GM23338 (cell line): ENCODE data around the gene GPATCH1. TPM values are rescaled to one million over a fixed set of nuclear protein-coding genes. Genes with fewer than 3 reads are reported as not detected.
A peak's percentile ranks its signal among the peaks of the same experiment; 100 is the strongest.
"Not testable (repeated sequence)": the region's sequence is repeated elsewhere in the genome, so short reads cannot be mapped to it uniquely, and the experiment has no call there.

ENCODE experiments used
- ATAC-seq: fragments of 200-7000 bp; cut with Tn5 transposase; 3 replicates; pipeline ENCODE4 v1.9.1; 2020
- DNase-seq: peaks from one replicate; pipeline ENCODE4 v3.0.0-alpha.2; 2015; ENCODE audit warnings: low spot score
- H2AFZ ChIP-seq: fragments of 200-600 bp; sonication (generic); 2 replicates; pipeline ENCODE4 v1.8.0; 2016; ENCODE audit warnings: antibody characterized with exemption, mild to moderate bottlenecking, moderate library complexity
- H3F3A ChIP-seq: fragments of 200-600 bp; sonication (generic); replicated peaks from 2 replicates; pipeline ENCODE4 v1.8.0; 2017; ENCODE audit warnings: antibody characterized with exemption, mixed run types, low read depth
- H3K27ac ChIP-seq: fragments of 200-600 bp; sonication (generic); 2 replicates; pipeline ENCODE4 v1.6.1; 2016; ENCODE audit warnings: low read depth
- H3K27me3 ChIP-seq: fragments of 200-600 bp; sonication (generic); 2 replicates; pipeline ENCODE4 v1.8.0; 2016; ENCODE audit warnings: mild to moderate bottlenecking, mixed run types, moderate library complexity; ENCODE audit not compliant: insufficient read depth
- H3K36me3 ChIP-seq: fragments of 200-600 bp; sonication (generic); 2 replicates; pipeline ENCODE4 v1.8.0; 2016; ENCODE audit warnings: mild to moderate bottlenecking; ENCODE audit not compliant: insufficient read depth
- H3K4me1 ChIP-seq: fragments of 200-600 bp; sonication (generic); 2 replicates; pipeline ENCODE4 v1.8.0; 2016; ENCODE audit warnings: mild to moderate bottlenecking, moderate library complexity; ENCODE audit not compliant: insufficient read depth
- H3K4me2 ChIP-seq: fragments of 200-600 bp; sonication (generic); 2 replicates; pipeline ENCODE4 v1.7.1; 2017; ENCODE audit warnings: mixed run types
- H3K4me3 ChIP-seq: fragments of 200-600 bp; sonication (generic); 2 replicates; pipeline ENCODE4 v1.6.1; 2016; ENCODE audit warnings: mixed run types
- H3K79me2 ChIP-seq: fragments of 200-600 bp; sonication (generic); replicated peaks from 2 replicates; pipeline ENCODE4 v1.8.0; 2017; ENCODE audit warnings: mild to moderate bottlenecking; ENCODE audit not compliant: insufficient read depth
- H3K9me2 ChIP-seq: fragments of 200-600 bp; sonication (generic); 2 replicates; pipeline ENCODE4 v1.8.0; 2017; ENCODE audit not compliant: insufficient read depth
- H4K20me1 ChIP-seq: fragments of 200-600 bp; sonication (generic); replicated peaks from 2 replicates; pipeline ENCODE4 v1.8.0; 2017; ENCODE audit warnings: mild to moderate bottlenecking; ENCODE audit not compliant: insufficient read depth
- H3K27ac Mint-ChIP-seq: 2 replicates; pipeline ENCODE4 v1.8.0; 2020; ENCODE audit warnings: inconsistent platforms, mild to moderate bottlenecking, moderate library complexity, mixed read lengths
- H3K27me3 Mint-ChIP-seq: 3 replicates; pipeline ENCODE4 v1.8.0; 2022; ENCODE audit warnings: low read depth, mild to moderate bottlenecking, moderate library complexity, mixed read lengths, inconsistent platforms; ENCODE audit not compliant: insufficient read depth, poor library complexity
- H3K36me3 Mint-ChIP-seq: 3 replicates; pipeline ENCODE4 v1.8.0; 2021; ENCODE audit warnings: low read depth, mild to moderate bottlenecking, inconsistent platforms, moderate library complexity, mixed read lengths
- H3K4me1 Mint-ChIP-seq: 3 replicates; pipeline ENCODE4 v1.8.0; 2020; ENCODE audit warnings: mild to moderate bottlenecking, inconsistent platforms, mixed read lengths
- H3K4me3 Mint-ChIP-seq: 3 replicates; pipeline ENCODE4 v1.8.0; 2021; ENCODE audit warnings: moderate library complexity, mild to moderate bottlenecking, inconsistent platforms, mixed read lengths
- H3K9me3 Mint-ChIP-seq: 3 replicates; pipeline ENCODE4 v1.8.0; 2020; ENCODE audit warnings: moderate library complexity, mild to moderate bottlenecking, inconsistent platforms, mixed read lengths
- CREB1 ChIP-seq: fragments of 250-450 bp; sonication (Bioruptor Pico); IDR thresholded peaks from 2 replicates; pipeline ENCODE4 v1.5.0; 2020; ENCODE audit warnings: low read depth, mild to moderate bottlenecking, moderate library complexity
- EZH2 ChIP-seq: fragments of 200-600 bp; sonication (generic); IDR thresholded peaks from one replicate; pipeline ENCODE4 v1.8.0; 2017; ENCODE audit warnings: antibody characterized with exemption, mild to moderate bottlenecking, low read depth; ENCODE audit not compliant: unreplicated experiment
- JUNB ChIP-seq: IDR thresholded peaks from one replicate; pipeline ENCODE4 v1.6.1; 2016; ENCODE audit warnings: antibody characterized with exemption; ENCODE audit not compliant: unreplicated experiment
- polyA plus RNA-seq: library from polyadenylated mRNA; unstranded; fragments of >200 nt; fragmentation: Nextera tagmentation; extraction: Ambion mirVana; gene quantifications from 2 replicates; pipeline ENCODE4 v1.2.1, GENCODE V29; 2016
- total RNA-seq: library from RNA; depleted of rRNA; stranded (reverse); fragments of >200 nt; shearing (Covaris generic); gene quantifications from 2 replicates; pipeline ENCODE4 v1.2.3, GENCODE V29; 2014
- TF ChIP-seq, protein P1 (sequence below), 2 experiments: fragments of 200-600 bp in 1 of 2; sonication (generic) in 1 of 2; conservative IDR thresholded peaks; 2 replicates each; pipeline versions ENCODE4 v1.5.1 to v1.6.1; 2016 to 2017; ENCODE audit warnings: antibody characterized with exemption in 2 of 2, low read depth in 2 of 2, mild to moderate bottlenecking in 2 of 2, moderate library complexity in 1 of 2
- TF ChIP-seq, protein P2 (sequence below): IDR thresholded peaks from 2 replicates; pipeline ENCODE4 v1.6.1; 2016; ENCODE audit warnings: antibody characterized with exemption

The GPATCH1 gene
- total and polyA plus RNA-seq, 2 experiments from 2014 or later, result 12.0 to 13.6 TPM

DNA sequence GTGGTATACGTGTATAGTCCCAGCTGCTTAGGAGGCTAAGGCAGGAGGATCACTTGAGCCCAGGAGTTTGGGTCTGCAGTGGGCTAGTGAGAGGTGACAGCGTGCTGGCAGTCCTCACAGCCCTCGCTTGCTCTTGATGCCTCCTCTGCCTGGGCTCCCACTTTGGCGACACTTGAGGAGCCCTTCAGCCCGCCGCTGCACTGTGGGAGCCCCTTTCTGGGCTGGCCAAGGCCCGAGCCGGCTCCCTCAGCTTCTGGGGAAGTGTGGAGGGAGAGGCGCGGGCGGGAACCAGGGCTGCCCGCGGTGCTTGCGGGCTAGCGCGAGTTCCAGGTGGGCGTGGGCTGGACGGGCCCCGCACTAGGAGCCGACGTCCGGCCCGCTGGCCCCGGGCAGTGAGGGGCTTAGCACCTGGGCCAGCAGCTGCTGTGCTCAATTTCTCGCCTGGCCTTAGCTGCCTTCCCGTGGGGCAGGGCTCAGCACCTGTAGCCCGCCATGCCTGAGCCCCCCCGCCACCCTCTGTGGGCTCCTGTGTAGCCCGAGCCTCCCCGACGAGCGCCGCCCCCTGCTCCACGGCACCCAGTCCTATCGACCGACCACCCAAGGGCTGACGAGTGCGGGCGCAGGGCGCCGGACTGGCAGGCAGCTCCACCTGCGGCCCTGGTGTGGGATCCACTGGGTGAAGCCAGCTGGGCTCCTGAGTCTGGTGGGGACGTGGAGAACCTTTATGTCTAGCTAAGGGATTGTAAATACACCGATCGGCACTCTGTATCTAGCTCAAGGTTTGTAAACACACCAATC is 44.4 kb upstream of the GPATCH1 start:
- peaks cover 22% of the 10 kb centered on the region for H3K79me2 ChIP-seq
- Mint-ChIP-seq H3K9me3 (peaks cover 17% of the 10 kb centered on the region), H3K36me3 (peaks cover 50% of the 10 kb centered on the region), H3K4me1 (peaks cover 21% of the 10 kb centered on the region)
- not testable (repeated sequence) for H3K27me3 Mint-ChIP-seq, H3K27me3 ChIP-seq, H3K4me3 ChIP-seq, DNase-seq, H2AFZ ChIP-seq, H3K27ac ChIP-seq, ATAC-seq, H3F3A ChIP-seq, H3K4me3 Mint-ChIP-seq, H3K4me1 ChIP-seq, H3K27ac Mint-ChIP-seq, H3K4me2 ChIP-seq, H3K9me2 ChIP-seq, H3K36me3 ChIP-seq, H4K20me1 ChIP-seq

DNA sequence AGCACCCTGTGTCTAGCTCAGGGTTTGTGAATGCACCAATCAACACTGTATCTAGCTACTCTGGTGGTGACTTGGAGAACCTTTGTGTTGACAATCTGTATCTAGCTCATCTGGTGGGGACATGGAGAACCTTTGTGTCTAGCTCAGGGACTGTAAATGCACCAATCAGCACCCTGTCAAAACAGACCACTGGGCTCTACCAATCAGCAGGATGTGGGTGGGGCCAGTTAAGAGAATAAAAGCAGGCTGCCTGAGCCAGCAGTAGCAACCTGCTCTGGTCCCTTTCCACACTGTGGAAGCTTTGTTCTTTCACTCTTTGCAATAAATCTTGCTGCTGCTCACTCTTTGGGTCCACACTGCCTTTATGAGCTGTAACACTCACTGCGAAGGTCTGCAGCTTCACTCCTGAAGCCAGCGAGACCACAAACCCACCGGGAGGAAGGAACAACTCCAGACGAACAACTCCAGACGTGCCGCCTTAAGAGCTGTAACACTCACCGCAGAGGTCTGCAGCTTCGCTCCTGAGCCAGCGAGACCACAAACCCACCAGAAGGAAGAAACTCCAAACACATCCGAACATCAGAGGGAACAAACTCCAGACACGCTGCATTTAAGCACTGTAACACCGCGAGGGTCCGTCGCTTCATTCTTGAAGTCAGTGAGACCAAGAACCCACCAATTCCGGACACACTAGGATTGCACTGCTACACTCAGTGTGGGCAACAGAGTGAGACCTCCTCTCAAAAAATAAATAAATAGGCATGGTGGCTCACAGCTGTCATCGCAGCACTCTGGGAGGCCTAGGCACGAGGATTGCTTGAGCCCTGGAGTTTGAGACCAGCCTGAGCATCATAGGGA is 43.6 kb upstream of the GPATCH1 start:
- H2AFZ ChIP-seq, ATAC-seq, H4K20me1 ChIP-seq, H3K4me1 ChIP-seq, H3K4me2 ChIP-seq, DNase-seq, H3F3A ChIP-seq, H3K4me3 Mint-ChIP-seq, H3K27me3 Mint-ChIP-seq, H3K9me2 ChIP-seq, H3K4me3 ChIP-seq, H3K27me3 ChIP-seq, H3K36me3 ChIP-seq, H3K27ac ChIP-seq: not testable (repeated sequence)
- peaks cover 17% of the 10 kb centered on the region for H3K9me3 Mint-ChIP-seq
- peaks cover 25% of the 10 kb centered on the region for H3K79me2 ChIP-seq
- H3K36me3 Mint-ChIP-seq, result peaks cover 46% of the 10 kb centered on the region
- H3K4me1 Mint-ChIP-seq, result peaks cover 20% of the 10 kb centered on the region
- 0 out of 2 replicates have a peak overlapping the region, but pooled peaks have one; percentile 35 for H3K27ac Mint-ChIP-seq

- 0 out of 2 replicates have a peak, but pooled peaks cover 3% of the 10 kb centered on the region for H3K36me3 ChIP-seq
- no peaks in the 10 kb centered on the region for H3F3A ChIP-seq
- H3K27me3 ChIP-seq, result no peaks in the 10 kb centered on the region
- H3K4me1 ChIP-seq, result no peaks in the 10 kb centered on the region
- no peak overlapping the region for H3K27ac ChIP-seq
- peaks cover 30% of the 10 kb centered on the region for H3K79me2 ChIP-seq
- DNase-seq, result no peak
- no peaks in the 10 kb centered on the region; the same call in none of the 2 replicates for H4K20me1 ChIP-seq
- Mint-ChIP-seq H3K4me3 (no peak overlapping the region), H3K36me3 (peaks cover 41% of the 10 kb centered on the region), H3K27ac (peak overlapping the region; percentile 88), H3K4me1 (peaks cover 14% of the 10 kb centered on the region; the same call in 2 of the 3 replicates), H3K9me3 (peaks cover 17% of the 10 kb centered on the region), H3K27me3 (peaks cover 2% of the 10 kb centered on the region)
- no peaks in the 10 kb centered on the region for H3K9me2 ChIP-seq
- no peak overlapping the region for H2AFZ ChIP-seq
- H3K4me3 ChIP-seq, result no peak overlapping the region
- H3K4me2 ChIP-seq, result no peak overlapping the region
- no peak for ATAC-seq
- TF ChIP-seq, protein P1, sequence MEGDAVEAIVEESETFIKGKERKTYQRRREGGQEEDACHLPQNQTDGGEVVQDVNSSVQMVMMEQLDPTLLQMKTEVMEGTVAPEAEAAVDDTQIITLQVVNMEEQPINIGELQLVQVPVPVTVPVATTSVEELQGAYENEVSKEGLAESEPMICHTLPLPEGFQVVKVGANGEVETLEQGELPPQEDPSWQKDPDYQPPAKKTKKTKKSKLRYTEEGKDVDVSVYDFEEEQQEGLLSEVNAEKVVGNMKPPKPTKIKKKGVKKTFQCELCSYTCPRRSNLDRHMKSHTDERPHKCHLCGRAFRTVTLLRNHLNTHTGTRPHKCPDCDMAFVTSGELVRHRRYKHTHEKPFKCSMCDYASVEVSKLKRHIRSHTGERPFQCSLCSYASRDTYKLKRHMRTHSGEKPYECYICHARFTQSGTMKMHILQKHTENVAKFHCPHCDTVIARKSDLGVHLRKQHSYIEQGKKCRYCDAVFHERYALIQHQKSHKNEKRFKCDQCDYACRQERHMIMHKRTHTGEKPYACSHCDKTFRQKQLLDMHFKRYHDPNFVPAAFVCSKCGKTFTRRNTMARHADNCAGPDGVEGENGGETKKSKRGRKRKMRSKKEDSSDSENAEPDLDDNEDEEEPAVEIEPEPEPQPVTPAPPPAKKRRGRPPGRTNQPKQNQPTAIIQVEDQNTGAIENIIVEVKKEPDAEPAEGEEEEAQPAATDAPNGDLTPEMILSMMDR (conservative IDR thresholded peaks at IDR 0.05; ENCODE audit: low read depth in 2 of 2), result no peak
- TF ChIP-seq JUNB (no peak), CREB1 (CRISPR knock-in tag) (no peak), EZH2 (no peak)
- TF ChIP-seq, protein P2, sequence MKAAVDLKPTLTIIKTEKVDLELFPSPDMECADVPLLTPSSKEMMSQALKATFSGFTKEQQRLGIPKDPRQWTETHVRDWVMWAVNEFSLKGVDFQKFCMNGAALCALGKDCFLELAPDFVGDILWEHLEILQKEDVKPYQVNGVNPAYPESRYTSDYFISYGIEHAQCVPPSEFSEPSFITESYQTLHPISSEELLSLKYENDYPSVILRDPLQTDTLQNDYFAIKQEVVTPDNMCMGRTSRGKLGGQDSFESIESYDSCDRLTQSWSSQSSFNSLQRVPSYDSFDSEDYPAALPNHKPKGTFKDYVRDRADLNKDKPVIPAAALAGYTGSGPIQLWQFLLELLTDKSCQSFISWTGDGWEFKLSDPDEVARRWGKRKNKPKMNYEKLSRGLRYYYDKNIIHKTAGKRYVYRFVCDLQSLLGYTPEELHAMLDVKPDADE, result no peak
Measured at GRCh38 chr19:33039108-33039599, 41.8 kb upstream of the GPATCH1 start.
